ENCODE results near the gene METTL25.

DNA sequence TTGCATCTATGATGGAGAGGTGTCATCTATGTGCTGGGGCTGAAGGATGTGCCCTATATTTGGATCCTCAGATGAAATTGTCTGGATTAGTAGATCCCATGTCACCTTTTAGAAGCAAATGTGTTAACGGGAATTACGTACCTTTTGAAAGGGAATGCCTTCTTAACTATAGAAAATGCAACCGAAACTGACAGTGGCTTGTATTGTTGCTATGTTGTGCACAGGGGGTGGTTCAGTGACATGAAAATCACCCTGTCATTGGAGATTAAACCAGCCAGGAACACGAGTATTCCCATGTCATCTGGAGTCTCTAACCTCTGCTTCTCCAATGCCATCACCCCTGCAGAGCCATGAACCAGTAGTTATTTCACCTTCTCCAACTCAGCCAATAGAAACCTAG is 110.2 kb downstream of the METTL25 start:
- TF ChIP-seq, protein P1, sequence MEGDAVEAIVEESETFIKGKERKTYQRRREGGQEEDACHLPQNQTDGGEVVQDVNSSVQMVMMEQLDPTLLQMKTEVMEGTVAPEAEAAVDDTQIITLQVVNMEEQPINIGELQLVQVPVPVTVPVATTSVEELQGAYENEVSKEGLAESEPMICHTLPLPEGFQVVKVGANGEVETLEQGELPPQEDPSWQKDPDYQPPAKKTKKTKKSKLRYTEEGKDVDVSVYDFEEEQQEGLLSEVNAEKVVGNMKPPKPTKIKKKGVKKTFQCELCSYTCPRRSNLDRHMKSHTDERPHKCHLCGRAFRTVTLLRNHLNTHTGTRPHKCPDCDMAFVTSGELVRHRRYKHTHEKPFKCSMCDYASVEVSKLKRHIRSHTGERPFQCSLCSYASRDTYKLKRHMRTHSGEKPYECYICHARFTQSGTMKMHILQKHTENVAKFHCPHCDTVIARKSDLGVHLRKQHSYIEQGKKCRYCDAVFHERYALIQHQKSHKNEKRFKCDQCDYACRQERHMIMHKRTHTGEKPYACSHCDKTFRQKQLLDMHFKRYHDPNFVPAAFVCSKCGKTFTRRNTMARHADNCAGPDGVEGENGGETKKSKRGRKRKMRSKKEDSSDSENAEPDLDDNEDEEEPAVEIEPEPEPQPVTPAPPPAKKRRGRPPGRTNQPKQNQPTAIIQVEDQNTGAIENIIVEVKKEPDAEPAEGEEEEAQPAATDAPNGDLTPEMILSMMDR (IDR thresholded peaks at IDR 0.05): no peak
- no peak for TF ChIP-seq POLR2A (IDR thresholded peaks at IDR 0.05; ENCODE audit: low read depth)
- no peak for TF ChIP-seq POLR2AphosphoS5 (IDR thresholded peaks at IDR 0.05)
